Hematopoietic multipotent progenitor cell treated with erythropoietin and hydrocortisone succinate and interleukin-3 and kit ligand, for 8 days (in vitro differentiated cells): ENCODE measurements around the gene SKIDA1.

Source experiments
- DNase-seq: peaks from one replicate; pipeline ENCODE4 v3.0.0-alpha.2; 2015

Gene SKIDA1

GRCh38 chr10:21475393-21475792 is 50.1 kb downstream of the SKIDA1 start:
- DNase-seq: no peak

DNA sequence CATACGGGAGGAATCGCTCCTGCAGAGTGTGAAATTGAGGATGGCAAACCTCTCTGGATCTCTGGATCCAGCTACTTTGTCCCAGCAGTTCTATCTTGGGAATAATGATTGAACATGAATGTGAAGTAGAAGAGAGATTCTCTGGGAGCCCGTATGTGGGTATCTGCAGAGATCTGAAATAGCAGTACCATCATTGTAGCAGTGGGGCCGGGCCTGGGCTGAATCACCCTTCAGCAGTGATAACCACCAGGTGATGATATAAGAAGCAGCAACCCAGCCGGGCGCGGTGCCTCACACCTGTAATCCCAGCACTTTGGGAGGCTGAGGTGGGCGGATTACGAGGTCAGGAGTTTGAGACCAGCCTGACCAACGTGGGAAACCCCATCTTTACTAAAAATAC is 51.9 kb downstream of the SKIDA1 start:
- DNase-seq: no peak

DNA sequence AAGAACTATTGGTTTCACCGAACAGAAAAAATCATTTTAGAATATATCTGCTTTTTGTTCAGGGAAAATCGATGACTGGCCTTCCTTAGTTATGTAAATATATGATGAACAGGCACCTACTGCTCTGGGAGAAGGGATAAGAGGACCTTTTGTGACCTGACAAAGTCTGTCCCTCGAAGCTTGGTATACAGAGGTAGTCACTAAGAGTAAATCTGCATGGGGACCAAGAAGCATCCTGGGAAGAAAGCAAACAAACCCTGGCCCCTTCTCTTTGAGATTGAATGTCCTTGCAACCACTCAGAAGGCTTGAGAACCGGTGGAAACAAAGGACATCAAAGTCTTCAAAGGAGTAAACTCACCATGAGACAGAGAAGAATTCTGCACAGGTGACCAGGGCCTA is 52.3 kb downstream of the SKIDA1 start:
- no peak for DNase-seq

DNA sequence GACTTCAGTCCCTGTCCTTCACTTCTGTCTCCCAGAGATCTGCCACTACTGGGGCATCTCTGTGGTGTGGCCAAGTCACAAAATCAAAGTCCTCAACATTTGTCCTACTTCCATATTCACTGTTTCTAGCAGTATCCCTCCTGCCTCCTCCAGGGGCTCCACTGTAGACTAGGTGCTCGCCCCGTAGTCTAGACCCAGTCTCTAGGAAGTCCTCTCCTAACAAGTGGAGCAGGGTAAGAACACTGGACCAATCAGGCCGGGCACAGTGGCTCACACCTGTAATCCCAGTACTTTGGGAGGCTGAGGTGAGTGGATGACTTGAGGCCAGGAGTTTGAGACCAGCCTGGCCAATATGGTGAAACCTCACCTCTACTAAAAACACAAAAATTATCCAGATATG is 57.4 kb downstream of the SKIDA1 start:
- no peak for DNase-seq

GRCh38 chr10:21467633-21468032 is 57.8 kb downstream of the SKIDA1 start:
- DNase-seq: no peak

DNA sequence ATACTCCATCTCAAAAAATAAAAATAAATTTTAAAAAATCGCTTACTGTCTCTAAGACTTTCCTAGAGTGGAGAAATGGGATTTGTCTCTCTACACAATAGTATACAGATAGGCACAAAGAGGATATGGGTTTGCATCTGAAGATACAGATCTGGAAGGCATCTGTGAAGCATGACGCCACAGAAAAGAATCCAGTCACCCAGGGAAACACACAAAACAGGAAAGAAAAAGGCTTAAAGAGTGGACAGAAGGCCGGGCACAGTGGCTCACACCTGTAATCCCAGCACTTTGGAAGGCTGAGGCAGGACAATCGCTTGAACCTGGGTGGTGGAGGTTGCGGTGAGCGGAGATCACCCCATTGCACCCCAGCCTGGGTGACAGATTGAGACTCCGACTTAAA is 61.3 kb downstream of the SKIDA1 start:
- DNase-seq: no peak
